Mononuclear cell (primary cell): ENCODE results near the gene ARID3B. TPM values are rescaled to one million over a fixed set of nuclear protein-coding genes. Genes with fewer than 3 reads are reported as not detected.

Experiments used
- H3K27me3 ChIP-seq: 2 replicates; pipeline ENCODE4 v1.6.0; 2011; ENCODE audit warnings: low read length, control low read depth; ENCODE audit not compliant: insufficient read depth
- H3K4me1 ChIP-seq: 2 replicates; pipeline ENCODE4 v1.5.1; 2011; ENCODE audit warnings: mild to moderate bottlenecking, low read length, control low read depth; ENCODE audit not compliant: insufficient read depth
- H3K4me3 ChIP-seq: 2 replicates; pipeline ENCODE4 v1.5.1; 2011; ENCODE audit warnings: mild to moderate bottlenecking, low read length, moderate library complexity
- H3K9me3 ChIP-seq: 2 replicates; pipeline ENCODE4 v1.5.1; 2011; ENCODE audit warnings: low read depth, mild to moderate bottlenecking, control low read depth, low read length
- total RNA-seq: library from RNA; depleted of rRNA; stranded (reverse); fragments of >200 nt; gene quantifications from one replicate; pipeline ENCODE4 v1.2.3, GENCODE V29; 2012

The ARID3B gene
- total RNA-seq, 1 donor: 36.4 TPM

DNA sequence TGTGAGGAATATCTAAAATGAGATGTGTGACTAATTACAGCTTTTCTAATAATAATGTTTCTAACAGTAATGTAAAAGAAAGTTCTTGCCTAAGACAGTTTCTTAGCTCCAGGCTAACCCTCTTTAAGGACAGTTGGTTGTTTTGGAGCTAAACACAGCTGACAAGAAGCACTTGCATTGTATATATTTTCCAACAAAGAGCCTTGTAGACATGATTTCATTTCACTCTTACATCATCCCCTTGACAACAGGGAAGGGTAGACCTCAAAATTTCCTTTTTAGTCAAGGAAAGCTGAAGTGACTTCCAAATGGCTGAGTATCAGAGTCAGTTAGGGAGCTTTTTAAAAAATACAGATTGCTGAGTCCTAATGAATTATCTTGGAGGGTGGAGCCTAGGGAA, 4.1 kb downstream of the ARID3B start:
- Histone ChIP-seq H3K9me3 (no peaks in the 10 kb centered on the region), H3K27me3 (no peaks in the 10 kb centered on the region), H3K4me1 (peaks cover 80% of the 10 kb centered on the region), H3K4me3 (no peak overlapping the region)

DNA sequence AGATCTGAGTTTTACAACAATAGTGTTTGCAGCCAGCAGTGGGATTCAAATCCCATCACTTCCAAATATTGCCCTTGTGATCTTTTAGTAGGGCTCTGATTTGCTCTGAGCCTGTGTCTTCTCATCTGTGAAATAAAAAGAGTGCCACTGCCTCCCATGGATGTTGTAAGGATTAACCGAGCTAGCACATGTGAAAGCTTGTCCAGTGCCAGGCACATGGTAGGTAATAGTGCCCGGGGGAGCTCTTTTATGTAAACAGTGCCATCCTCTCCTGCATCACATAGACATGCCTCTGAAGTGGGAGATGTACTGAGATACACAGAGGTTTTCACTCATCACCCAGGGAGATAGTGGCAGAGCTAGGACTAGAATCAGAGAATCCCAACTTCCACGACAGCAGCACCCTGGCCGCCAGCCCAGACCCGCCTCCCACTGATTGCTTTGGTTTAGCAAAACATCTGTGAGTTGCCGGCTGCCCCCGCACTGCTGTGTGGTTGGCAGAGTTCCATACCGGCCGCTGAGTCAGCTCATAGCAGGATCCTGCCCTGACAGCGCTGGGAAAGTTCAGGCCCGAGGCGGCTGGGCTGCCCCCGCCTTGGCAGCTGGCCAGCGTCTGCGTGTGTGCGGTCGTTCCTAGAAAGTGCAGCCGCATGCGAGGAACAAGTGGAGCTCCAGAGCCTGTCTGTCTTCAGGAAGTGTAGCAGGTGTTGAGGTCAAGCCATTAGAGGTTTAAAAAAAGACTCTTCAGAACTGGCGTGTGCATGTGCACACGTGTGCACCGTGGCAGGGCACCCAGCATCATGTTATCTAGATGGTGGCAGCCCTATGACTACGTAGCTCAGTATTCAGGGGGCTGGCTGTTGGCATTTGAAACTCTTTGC, 5.0 kb downstream of the ARID3B start:
- Histone ChIP-seq H3K4me3 (no peak overlapping the region), H3K9me3 (no peaks in the 10 kb centered on the region), H3K27me3 (no peaks in the 10 kb centered on the region), H3K4me1 (peaks cover 80% of the 10 kb centered on the region)

DNA sequence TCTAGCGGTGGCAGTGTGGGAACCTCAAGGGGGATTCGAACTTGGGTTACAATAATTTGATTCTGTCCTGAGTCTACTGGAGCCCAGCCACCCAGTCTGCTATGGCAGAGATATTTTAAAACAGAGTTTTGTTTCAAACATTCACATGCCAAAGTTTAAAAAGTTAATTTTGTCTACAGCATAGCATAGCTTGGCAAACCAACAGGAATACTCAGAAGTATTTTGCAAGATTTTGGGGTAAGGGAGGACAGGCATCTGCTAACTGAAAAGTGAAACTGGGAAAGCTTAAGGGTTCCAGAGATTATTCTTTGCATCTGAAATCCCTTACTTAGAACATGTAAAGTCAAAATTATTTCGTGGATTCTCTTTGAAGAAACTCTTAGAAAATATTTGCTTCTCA, 6.6 kb downstream of the ARID3B start:
- H3K4me3 ChIP-seq: no peak overlapping the region
- peaks cover 70% of the 10 kb centered on the region for H3K4me1 ChIP-seq
- H3K27me3 ChIP-seq: no peaks in the 10 kb centered on the region
- no peaks in the 10 kb centered on the region for H3K9me3 ChIP-seq

DNA sequence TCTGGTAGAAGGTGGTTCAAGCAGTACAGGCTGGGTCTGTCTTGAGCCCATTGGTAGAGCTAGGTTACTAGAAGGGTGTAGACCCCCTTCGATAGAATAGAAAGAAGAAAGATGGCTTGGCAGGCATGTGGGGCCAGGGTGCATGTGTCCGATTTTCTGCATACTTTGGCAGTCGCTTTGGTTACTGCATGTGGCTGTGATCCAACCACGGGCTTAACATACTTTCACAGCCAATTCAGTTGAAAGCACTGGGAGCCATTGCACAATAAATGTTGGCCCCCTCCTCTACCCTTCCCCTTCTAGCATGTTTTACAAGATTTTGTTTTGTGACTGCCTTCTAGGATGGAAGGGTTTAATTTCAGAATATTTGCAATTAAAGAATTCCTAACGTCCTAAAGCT, 7.2 kb downstream of the ARID3B start:
- Histone ChIP-seq H3K4me3 (no peak overlapping the region), H3K27me3 (no peaks in the 10 kb centered on the region), H3K9me3 (no peaks in the 10 kb centered on the region), H3K4me1 (peaks cover 64% of the 10 kb centered on the region)

DNA sequence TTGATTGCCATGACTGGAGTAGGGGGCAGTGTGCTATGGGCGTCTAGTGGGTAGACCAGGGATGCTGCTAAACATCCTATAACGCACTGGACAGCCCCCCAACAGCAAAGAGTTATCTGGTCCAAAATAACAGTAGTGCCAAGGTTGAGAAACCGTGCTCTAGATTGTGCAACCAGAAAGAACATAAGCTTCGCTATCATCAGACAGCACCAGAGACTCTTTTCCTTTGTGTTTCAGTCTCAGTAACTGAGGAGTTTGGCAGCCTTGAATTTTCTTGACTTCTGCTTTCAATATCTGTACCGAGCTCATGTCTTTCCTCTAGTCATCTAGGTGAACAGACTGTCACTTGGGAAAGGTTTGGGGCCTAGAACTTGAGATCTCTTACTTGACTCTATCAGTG, 8.8 kb downstream of the ARID3B start:
- no peaks in the 10 kb centered on the region for H3K9me3 ChIP-seq
- H3K27me3 ChIP-seq: no peaks in the 10 kb centered on the region
- H3K4me3 ChIP-seq: no peak overlapping the region
- H3K4me1 ChIP-seq: peaks cover 50% of the 10 kb centered on the region

DNA sequence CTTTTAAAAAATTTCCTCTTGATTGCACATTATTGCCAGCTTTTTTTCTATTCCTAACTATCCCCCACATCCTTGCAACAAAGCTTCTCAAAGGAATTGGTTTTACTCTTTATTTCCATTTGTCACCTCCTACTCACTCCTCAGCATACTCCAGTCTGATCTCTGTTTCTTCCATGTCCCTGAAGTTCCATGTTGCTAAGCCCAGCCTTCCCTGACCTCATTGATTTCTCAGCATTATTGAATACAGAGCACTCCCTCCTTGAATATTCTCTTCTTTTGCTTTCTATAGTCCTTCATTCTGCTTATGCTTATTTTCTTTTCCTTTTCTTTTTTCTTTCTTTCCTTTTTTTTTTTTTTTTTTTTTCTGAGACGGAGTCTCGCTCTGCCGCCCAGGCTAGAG, 10.7 kb downstream of the ARID3B start:
- H3K27me3 ChIP-seq: no peaks in the 10 kb centered on the region
- peaks cover 31% of the 10 kb centered on the region for H3K4me1 ChIP-seq
- no peaks in the 10 kb centered on the region for H3K9me3 ChIP-seq
- H3K4me3 ChIP-seq: no peak overlapping the region

DNA sequence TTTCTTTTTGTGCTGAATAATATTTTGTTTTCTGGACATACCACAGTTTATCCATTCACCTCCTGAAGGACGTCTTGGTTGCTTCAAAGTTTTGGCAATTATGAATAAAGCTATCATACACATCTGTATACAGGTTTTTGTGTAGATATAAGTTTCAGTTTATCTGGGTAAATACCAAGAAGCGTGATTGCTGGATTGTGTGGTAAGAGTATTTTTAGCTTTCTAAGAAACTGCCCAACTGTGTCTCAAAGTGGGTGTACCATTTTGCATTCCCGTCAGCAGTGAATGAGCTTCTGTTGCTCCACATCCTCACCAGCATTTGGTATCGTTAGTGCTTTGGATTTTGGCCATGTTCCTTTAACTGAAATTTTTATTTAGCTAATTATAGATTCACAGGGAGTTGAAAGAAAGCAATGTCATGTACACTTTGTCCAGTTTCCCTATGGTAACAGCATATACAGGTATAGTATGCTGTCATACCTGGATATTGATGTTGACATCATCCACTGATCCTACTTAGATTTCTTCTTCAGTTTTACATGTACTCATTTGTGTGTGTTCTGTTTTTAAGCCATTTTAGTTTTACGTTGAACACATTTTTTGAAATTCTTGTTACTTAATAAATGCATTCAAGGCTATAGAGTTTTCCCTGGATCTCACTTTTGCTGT, 11.9 kb downstream of the ARID3B start:
- Histone ChIP-seq H3K27me3 (no peaks in the 10 kb centered on the region), H3K4me3 (no peak overlapping the region), H3K9me3 (no peaks in the 10 kb centered on the region), H3K4me1 (peaks cover 22% of the 10 kb centered on the region)

DNA sequence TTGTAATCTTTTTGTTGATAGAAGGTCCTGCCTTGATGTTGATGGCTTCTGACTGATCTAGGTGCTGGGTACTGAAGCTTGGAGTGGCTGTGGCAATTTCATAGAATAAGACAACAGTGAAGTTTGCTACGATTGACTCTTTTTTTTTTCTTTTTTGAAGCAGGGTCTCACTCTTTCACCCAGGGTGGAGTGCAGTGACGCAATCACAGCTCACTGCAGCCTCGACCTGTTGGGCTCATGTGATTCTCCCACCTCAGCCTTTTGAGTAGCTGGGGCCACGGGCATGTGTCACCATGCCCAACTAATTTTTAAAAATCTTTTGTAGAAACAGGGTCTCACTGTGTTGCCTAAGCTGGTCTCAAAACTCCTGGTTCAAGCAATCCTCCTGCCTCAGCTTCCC, 14.2 kb downstream of the ARID3B start:
- Histone ChIP-seq H3K9me3 (no peaks in the 10 kb centered on the region), H3K27me3 (no peaks in the 10 kb centered on the region), H3K4me3 (no peak overlapping the region), H3K4me1 (peaks cover 3% of the 10 kb centered on the region)

DNA sequence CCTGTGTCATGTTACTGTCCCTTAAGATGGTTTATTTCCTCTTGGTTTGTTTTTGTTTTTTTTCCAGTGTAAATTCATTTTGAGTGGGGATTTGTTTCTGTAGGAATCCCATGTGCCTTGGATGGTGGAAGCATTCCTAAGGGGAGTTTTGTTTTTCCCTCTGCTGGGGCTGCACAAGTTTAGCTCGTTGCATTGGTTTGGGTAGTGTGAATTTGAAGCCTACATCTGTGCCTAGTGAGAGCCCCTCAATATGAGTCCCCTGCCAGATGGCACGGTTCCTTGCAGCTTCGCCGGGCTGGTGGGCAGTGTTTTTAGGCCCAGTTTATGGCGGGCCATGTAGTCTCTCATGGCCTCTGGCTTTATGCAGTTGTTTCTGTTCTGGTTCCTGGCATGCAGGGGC, 17.7 kb downstream of the ARID3B start:
- H3K4me1 ChIP-seq: no peaks in the 10 kb centered on the region
- H3K4me3 ChIP-seq: no peak overlapping the region
- H3K27me3 ChIP-seq: no peaks in the 10 kb centered on the region
- no peaks in the 10 kb centered on the region for H3K9me3 ChIP-seq

DNA sequence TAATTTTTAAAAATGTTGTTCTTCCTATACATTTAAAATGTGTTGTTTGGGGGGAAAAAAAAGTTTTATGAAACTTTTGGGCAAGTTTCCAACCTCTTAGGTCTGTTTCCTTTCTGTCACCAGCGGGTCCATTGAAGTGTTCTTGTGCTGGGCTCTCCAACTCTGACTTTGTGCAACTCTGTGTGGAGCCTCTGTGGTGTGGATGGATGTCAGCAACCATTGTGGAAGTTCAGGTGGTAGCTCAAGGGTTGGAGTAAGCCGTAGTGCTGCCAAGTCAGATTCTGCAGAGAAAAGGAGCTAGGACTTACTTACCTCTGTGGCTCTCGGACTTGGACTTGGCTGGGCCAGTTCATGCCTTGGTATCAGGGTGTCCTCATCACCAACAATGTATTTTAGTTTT, 22.4 kb downstream of the ARID3B start:
- Histone ChIP-seq H3K4me3 (no peak overlapping the region), H3K9me3 (no peaks in the 10 kb centered on the region), H3K4me1 (peaks cover 10% of the 10 kb centered on the region), H3K27me3 (no peaks in the 10 kb centered on the region)

DNA sequence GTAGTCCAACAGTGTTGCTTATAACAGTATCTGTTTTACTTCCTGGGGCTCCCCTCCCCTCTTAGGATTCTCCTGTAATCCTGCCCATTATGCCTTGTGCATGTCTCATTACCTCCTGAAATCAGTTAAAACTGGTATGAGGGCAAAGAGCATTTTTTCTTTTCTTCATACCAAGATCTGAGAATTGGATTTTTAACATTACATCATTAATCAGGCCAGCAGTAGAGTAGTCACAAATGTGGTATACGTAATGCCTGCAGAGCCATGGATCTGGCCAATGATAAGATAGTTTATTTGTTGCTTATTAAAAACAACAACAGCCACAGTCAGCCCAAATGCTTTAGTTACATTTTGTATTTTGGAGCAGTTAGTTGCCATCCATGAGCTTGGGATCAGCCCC, 23.2 kb downstream of the ARID3B start:
- H3K4me3 ChIP-seq: no peak overlapping the region
- H3K9me3 ChIP-seq: no peaks in the 10 kb centered on the region
- H3K4me1 ChIP-seq: peaks cover 13% of the 10 kb centered on the region

DNA sequence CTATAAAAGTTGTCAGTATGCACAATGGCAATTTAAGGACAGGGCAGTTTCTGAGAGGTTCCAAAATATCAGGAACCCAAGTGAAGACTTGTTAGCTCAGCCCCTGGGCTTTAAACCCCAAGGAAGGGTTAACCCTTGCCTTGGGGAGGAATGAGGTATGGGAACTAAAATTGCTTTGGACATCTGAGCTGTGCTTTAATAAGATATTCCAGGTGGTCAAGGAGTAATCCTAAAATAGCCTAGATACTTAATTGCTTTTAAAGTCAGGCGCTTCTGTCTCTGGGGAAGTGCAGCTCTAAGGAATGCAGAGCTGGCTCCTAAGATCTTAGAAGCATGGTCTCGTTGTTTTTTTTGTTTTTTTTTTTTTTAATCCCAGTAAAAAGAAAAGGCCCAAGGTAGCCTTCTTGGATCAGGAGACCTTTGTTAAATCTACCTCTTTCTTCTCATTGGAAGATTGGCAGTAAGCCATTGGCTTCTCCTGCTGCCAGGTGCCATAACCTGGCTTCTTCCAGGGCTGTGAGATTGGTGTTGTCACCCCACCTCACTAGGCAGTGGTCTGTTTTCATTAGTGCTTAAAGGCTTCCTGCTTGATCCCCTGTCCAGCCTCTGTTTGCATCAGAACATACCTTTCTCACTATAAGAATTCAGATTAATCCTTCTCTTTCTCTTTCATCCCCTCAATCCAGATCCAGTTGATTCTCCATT, 24.5 kb downstream of the ARID3B start:
- Histone ChIP-seq H3K4me1 (peaks cover 13% of the 10 kb centered on the region), H3K4me3 (no peak overlapping the region), H3K9me3 (no peaks in the 10 kb centered on the region), H3K27me3 (no peaks in the 10 kb centered on the region)

More for the DNA sequence above, 23.2 kb downstream of the ARID3B start:
- H3K27me3 ChIP-seq: no peaks in the 10 kb centered on the region

DNA sequence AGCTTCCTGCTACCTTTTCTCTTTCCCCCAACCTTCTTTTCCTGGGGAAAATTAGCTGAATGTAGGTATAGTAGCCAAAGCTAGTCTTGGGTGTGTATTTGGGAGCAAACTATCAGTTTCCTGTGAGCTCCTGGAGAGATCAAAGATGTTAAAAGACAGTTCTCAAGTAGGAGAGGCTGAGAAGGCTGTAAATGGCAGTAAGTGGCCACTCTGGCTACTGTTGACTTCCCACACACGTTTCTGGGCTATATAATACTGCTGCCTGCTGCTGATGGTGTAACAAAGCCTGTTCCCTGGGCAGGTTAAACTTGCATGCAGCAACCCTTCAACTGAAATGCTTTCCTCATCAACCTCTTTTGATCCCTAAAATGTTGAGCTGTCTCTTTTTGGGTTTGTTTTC, 27.6 kb downstream of the ARID3B start:
- H3K9me3 ChIP-seq: no peaks in the 10 kb centered on the region

DNA sequence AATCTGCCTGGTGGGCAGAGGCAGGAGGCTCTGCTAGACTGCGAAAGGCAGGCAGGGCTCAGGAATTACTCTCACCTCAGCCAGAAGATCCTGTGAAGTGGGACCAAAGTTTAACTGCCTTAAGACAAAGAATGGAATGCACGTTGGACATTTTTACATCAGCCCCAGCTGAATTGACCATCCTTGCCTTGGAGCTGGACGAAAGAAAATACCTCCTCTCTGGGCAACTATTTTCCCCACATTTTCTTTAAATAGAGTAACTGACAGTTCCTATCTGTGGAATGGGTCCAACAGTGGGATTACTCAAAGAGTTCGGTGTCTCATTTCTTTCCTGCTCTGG, 28.7 kb downstream of the ARID3B start:
- peaks cover 17% of the 10 kb centered on the region for H3K4me1 ChIP-seq
- H3K9me3 ChIP-seq: no peaks in the 10 kb centered on the region
- no peaks in the 10 kb centered on the region for H3K27me3 ChIP-seq
- no peak overlapping the region for H3K4me3 ChIP-seq

More for the DNA sequence above, 27.6 kb downstream of the ARID3B start:
- H3K4me3 ChIP-seq: no peak overlapping the region
- peaks cover 17% of the 10 kb centered on the region for H3K4me1 ChIP-seq
- H3K27me3 ChIP-seq: no peaks in the 10 kb centered on the region

DNA sequence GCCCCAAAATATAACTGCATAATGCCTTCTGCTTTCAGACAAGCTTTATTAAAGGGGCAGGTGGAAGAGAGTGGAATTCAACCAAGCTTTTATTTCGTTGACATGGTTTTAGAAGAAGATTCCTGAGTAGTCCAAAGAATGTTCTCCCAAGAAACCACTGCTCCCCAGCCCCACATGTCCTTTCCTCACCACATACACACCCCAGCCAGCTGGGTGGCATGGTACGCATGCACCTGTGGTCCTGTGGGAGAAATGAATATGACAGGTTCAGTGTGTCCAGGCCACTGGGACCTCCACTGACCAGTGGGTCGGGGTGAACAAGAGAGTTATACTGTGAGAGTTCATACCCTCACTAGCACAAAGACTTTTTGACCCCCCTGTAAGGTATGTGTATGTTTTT, 30.2 kb downstream of the ARID3B start:
- Histone ChIP-seq H3K4me1 (peaks cover 17% of the 10 kb centered on the region), H3K4me3 (no peak overlapping the region), H3K9me3 (no peaks in the 10 kb centered on the region), H3K27me3 (no peaks in the 10 kb centered on the region)
